ENCODE results near the gene SFMBT1. TPM values are rescaled to one million over a fixed set of nuclear protein-coding genes. Genes with fewer than 3 reads are reported as not detected.

SFMBT1 gene
- total and polyA plus RNA-seq, 2 of the 8 experiments (the other 6 are each of a cell fraction or from before 2014, with no cell fraction given): 8.1 to 16.8 TPM

DNA sequence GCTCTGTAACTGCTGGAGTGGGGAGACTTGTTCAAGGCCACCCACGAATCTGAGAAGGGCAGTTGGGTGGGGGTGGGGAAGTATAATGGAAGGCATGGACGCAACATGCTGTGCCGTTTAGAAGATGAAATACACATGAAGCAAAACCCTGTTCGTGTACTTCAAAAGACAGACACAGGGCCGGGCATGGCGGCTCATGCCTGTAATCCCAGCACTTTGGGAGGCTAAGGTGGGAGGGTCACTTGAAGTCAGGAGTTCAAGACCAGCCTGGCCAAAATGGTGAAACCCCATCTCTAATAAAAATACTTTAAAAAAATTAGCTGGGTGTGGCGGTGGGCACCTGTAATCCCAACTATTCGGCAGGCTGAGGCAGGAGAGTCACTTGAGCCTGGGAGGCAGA, 36.9 kb upstream of the SFMBT1 start:
- H3K56ac ChIP-seq (replicated peaks; ENCODE audit: insufficient read length, low read depth, low read length): no peak overlapping the region
- H4K20me1 ChIP-seq (replicated peaks in 1 of 2; ENCODE audit: control insufficient read depth in 1 of 2, insufficient read depth in 2 of 2, low read length in 2 of 2): no peaks in the 10 kb centered on the region
- H3K36me3 ChIP-seq (ENCODE audit: control insufficient read depth in 2 of 4, insufficient read depth in 4 of 4, low read length in 3 of 4): no peaks in the 10 kb centered on the region
- no peak overlapping the region for H3K23ac ChIP-seq (ENCODE audit: insufficient read length)
- CTCF ChIA-PET (ENCODE audit: partially characterized antibody): no interaction called here
- H2AK5ac ChIP-seq (ENCODE audit: low read depth, low read length): no peak overlapping the region
- H4K8ac ChIP-seq (ENCODE audit: extremely low read depth, insufficient read depth, low read length): no peak overlapping the region; the same call in 1 of the 2 replicates
- H2AFZ ChIP-seq (ENCODE audit: low read length): no peak overlapping the region
- no peak overlapping the region for H2BK12ac ChIP-seq (ENCODE audit: low read depth, low read length)
- no peaks in the 10 kb centered on the region for H3K27me3 ChIP-seq (replicated peaks in 1 of 4; ENCODE audit: control insufficient read depth in 3 of 4, extremely low read depth in 1 of 4, insufficient read depth in 3 of 4, low read length in 3 of 4)
- H2BK15ac ChIP-seq (ENCODE audit: low read length): no peak overlapping the region
- no peak overlapping the region for H3K9ac ChIP-seq (replicated peaks in 1 of 4; ENCODE audit: extremely low read depth in 1 of 4, low read depth in 3 of 4, low read length in 3 of 4)
- H4K91ac ChIP-seq (replicated peaks; ENCODE audit: insufficient read length, low read length): no peak overlapping the region
- H3K18ac ChIP-seq (ENCODE audit: extremely low read depth, low read length): no peak overlapping the region
- H4K5ac ChIP-seq (ENCODE audit: insufficient read length, low read depth, low read length): no peak overlapping the region
- no peak overlapping the region for H2BK5ac ChIP-seq (ENCODE audit: low read depth, low read length)
- DNase-seq (ENCODE audit: low read depth in 1 of 2, low spot score in 2 of 2) (no peak), FAIRE-seq (no peak)
- no peak overlapping the region for H3K27ac ChIP-seq (ENCODE audit: low read depth, low read length)
- no peak overlapping the region for H2BK120ac ChIP-seq (replicated peaks; ENCODE audit: low read depth, low read length)
- TF ChIP-seq BRCA1 (IDR thresholded peaks at IDR 0.05; ENCODE audit: low read depth, low read length) (no peak), BACH1 (IDR thresholded peaks at IDR 0.05; ENCODE audit: low read length) (no peak)
- POLR2A ChIA-PET (ENCODE audit: partially characterized antibody): interaction anchor here (5.0 kb wide), 1 partner anchor 11 kb away, joined by 25 read pairs; no protein-coding TSS in a partner anchor
- H3K4me1 ChIP-seq (replicated peaks in 1 of 4; ENCODE audit: control insufficient read depth in 3 of 4, insufficient read depth in 4 of 4, low read length in 3 of 4): no peaks in the 10 kb centered on the region
- H3K9me3 ChIP-seq (ENCODE audit: insufficient read depth in 2 of 2, low read depth in 1 of 2, low read length in 1 of 2): no peaks in the 10 kb centered on the region
- H3K79me1 ChIP-seq (ENCODE audit: low read depth, low read length): no peaks in the 10 kb centered on the region
- H3K4ac ChIP-seq (replicated peaks; ENCODE audit: insufficient read length, low read depth, low read length): no peak overlapping the region
- no peak overlapping the region for H2BK20ac ChIP-seq (ENCODE audit: low read length)
- H3K14ac ChIP-seq (ENCODE audit: insufficient read length): no peak overlapping the region
- no peaks in the 10 kb centered on the region for H3K23me2 ChIP-seq (ENCODE audit: low read depth, low read length)
- H3K4me2 ChIP-seq (ENCODE audit: insufficient read depth in 1 of 2, low read depth in 2 of 2, low read length in 2 of 2): no peak overlapping the region
- no peaks in the 10 kb centered on the region for H3K79me2 ChIP-seq (ENCODE audit: control insufficient read depth in 1 of 2, insufficient read depth in 2 of 2, low read length in 2 of 2)
- 78% methylated on average over 8 of the region's 8 CpGs; no CpG with 5 or more reads in 1 of the 2 experiments for WGBS, 2 experiments (ENCODE audit: extremely low coverage in 1 of 2, insufficient coverage in 1 of 2, insufficient read length in 1 of 2, insufficient replicate concordance in 2 of 2, low coverage in 1 of 2, low lambda C conversion rate in 2 of 2, missing lambda C conversion rate in 1 of 2)
- H3K4me3 ChIP-seq (ENCODE audit: extremely low read depth in 1 of 4, insufficient read depth in 2 of 4, low read depth in 3 of 4, low read length in 4 of 4): no peak overlapping the region
